Measurements from ENCODE around the gene PKNOX1. TPM values are rescaled to one million over a fixed set of nuclear protein-coding genes. Genes with fewer than 3 reads are reported as not detected.
"Not testable (repeated sequence)": the region's sequence is repeated elsewhere in the genome, so short reads cannot be mapped to it uniquely, and the experiment has no call there.

The PKNOX1 gene
- total RNA-seq, 2 donors from 2014 or later, result 6.5 to 27.7 TPM

DNA sequence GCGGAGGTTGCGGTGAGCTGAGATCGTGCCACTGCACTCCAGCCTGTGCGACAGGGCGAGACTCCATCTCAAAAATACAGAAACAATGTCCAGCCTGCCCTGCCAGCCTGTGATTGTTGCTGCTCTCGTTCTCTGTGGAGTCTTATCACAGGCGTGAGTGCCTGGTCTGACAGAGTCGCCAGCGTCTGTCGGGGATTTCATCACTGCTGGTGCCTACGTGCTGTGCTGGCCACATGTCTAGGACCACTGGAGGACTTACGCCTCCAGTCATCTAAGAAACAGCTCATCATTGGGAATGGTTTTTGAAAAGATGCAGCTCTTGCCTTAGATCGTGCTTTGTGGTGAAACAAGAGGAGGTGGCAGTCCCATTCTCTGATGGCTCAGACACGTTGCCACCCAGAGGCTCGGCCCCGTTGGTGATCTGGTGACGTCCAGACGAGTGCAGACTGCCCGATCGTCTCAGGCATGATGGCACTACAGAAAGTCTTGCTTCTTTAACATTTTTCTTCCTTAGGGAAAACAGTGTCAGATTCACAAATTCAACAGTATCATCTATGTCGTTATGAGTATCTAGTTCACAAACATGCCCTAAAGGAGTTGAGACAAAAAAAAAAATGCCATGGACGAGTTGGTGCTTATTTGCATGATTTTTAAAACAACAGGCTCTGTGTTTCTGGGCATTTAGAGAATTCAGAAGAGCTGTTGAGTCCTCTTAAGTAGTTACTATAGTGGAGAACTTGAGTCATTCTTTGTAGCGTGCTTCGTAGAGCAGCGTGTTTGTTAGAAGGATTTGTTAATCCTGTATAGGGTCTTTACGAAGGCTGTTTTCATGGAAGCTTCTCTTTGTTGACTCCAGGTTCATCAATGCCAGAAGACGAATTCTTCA is 53.7 kb downstream of the PKNOX1 start:
- no peaks in the 10 kb centered on the region for H3K27me3 ChIP-seq (replicated peaks; ENCODE audit: insufficient read depth)
- no peak for ATAC-seq (ENCODE audit: insufficient number of reproducible peaks, low FRiP score, low read depth)

DNA sequence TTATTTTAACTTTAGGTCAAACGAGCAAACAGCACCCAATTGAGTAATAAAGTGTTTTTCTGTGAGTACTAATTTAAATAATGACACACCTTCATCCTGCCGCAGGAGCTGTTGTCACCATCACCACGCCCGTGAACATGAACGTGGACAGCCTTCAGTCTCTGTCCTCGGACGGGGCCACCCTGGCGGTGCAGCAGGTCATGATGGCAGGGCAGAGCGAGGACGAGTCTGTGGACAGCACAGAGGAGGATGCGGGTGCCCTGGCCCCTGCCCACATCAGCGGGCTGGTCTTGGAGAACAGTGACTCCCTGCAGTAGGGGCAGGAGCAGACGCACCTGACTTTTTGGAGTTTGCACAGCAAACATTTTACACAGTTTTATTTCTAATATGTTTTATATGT is 55.4 kb downstream of the PKNOX1 start:
- no peak overlapping the region for H3K4me3 ChIP-seq
- peaks cover 15% of the 10 kb centered on the region for H3K36me3 ChIP-seq
- no peak for TF ChIP-seq CTCF (IDR thresholded peaks at IDR 0.05)
- DNase-seq (ENCODE audit: low spot score) (no peak), ATAC-seq (ENCODE audit: insufficient number of reproducible peaks, low FRiP score, low read depth) (no peak)
- H3K9me3 ChIP-seq, result no peaks in the 10 kb centered on the region
- H3K4me1 ChIP-seq (ENCODE audit: control insufficient read depth in 1 of 2, low read depth in 2 of 2), result no peaks in the 10 kb centered on the region
- H3K27me3 ChIP-seq (replicated peaks; ENCODE audit: insufficient read depth), result no peaks in the 10 kb centered on the region
- no peak overlapping the region for H3K27ac ChIP-seq

More for the DNA sequence above, 53.7 kb downstream of the PKNOX1 start:
- DNase-seq (ENCODE audit: low spot score), result no peak
- H3K4me3 ChIP-seq, result no peak overlapping the region
- no peak overlapping the region for H3K27ac ChIP-seq
- H3K9me3 ChIP-seq, result no peaks in the 10 kb centered on the region
- no peaks in the 10 kb centered on the region for H3K4me1 ChIP-seq (ENCODE audit: control insufficient read depth in 1 of 2, low read depth in 2 of 2)
- H3K36me3 ChIP-seq, result peaks cover 16% of the 10 kb centered on the region
- no peak for TF ChIP-seq CTCF (IDR thresholded peaks at IDR 0.05)

DNA sequence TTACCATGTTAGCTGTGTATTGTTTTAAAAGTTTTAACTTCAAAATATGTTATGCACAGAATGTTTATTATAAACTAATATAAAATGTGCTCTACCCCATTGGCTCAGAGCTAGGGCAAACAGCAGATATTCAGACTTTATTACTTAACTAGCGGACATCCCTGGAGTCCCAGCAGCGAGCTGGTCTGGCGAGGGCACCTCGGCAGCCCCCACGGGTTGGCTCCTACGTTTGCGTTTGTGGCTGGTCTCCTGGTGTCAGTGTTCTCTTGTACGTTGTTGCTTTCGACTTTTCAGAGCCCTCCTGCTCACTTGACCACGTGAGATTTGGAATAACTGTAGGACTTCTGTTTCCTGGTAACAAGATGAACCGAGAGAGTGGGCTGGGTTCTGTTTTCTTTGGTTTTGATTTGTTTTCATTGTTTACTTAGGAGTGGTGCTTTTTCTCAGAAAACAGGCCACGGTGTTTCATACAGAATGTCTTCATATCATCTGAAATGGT is 56.8 kb downstream of the PKNOX1 start:
- ATAC-seq (ENCODE audit: insufficient number of reproducible peaks, low FRiP score, low read depth) (no peak), DNase-seq (ENCODE audit: low spot score) (no peak)
- TF ChIP-seq CTCF (IDR thresholded peaks at IDR 0.05), result no peak
- Histone ChIP-seq H3K27me3 (replicated peaks; ENCODE audit: insufficient read depth) (no peaks in the 10 kb centered on the region), H3K4me3 (no peak overlapping the region), H3K9me3 (no peaks in the 10 kb centered on the region), H3K4me1 (ENCODE audit: control insufficient read depth in 1 of 2, low read depth in 2 of 2) (no peaks in the 10 kb centered on the region), H3K36me3 (peaks cover 8% of the 10 kb centered on the region), H3K27ac (no peak overlapping the region)

- DNase-seq (ENCODE audit: low spot score), result no peak
- Histone ChIP-seq H3K9me3 (no peaks in the 10 kb centered on the region), H3K27me3 (replicated peaks; ENCODE audit: insufficient read depth) (no peaks in the 10 kb centered on the region), H3K4me3 (no peak overlapping the region), H3K36me3 (peaks cover 3% of the 10 kb centered on the region), H3K4me1 (ENCODE audit: control insufficient read depth in 1 of 2, low read depth in 2 of 2) (no peaks in the 10 kb centered on the region), H3K27ac (no peak overlapping the region)
- ATAC-seq (ENCODE audit: insufficient number of reproducible peaks, low FRiP score, low read depth), result no peak
- TF ChIP-seq CTCF (IDR thresholded peaks at IDR 0.05), result no peak
These were observed 59.7 kb downstream of the PKNOX1 start for GRCh38 chr21:43034101-43034500.

- Histone ChIP-seq H3K27me3 (replicated peaks; ENCODE audit: insufficient read depth) (no peaks in the 10 kb centered on the region), H3K4me3 (no peak overlapping the region), H3K4me1 (ENCODE audit: control insufficient read depth in 1 of 2, low read depth in 2 of 2) (no peaks in the 10 kb centered on the region), H3K9me3 (no peaks in the 10 kb centered on the region), H3K36me3 (peaks cover under 1% of the 10 kb centered on the region), H3K27ac (no peak overlapping the region)
- ATAC-seq (ENCODE audit: insufficient number of reproducible peaks, low FRiP score, low read depth), result no peak
- DNase-seq (ENCODE audit: low spot score), result no peak
- TF ChIP-seq CTCF (IDR thresholded peaks at IDR 0.05), result no peak
These were observed 60.5 kb downstream of the PKNOX1 start for GRCh38 chr21:43034826-43035225.

- not testable (repeated sequence) for ATAC-seq (ENCODE audit: insufficient number of reproducible peaks, low FRiP score, low read depth); H3K27me3 ChIP-seq (replicated peaks; ENCODE audit: insufficient read depth); DNase-seq (ENCODE audit: low spot score); H3K4me3 ChIP-seq; H3K9me3 ChIP-seq; H3K4me1 ChIP-seq (ENCODE audit: control insufficient read depth in 1 of 2, low read depth in 2 of 2); H3K27ac ChIP-seq; H3K36me3 ChIP-seq
These were observed 62.5 kb downstream of the PKNOX1 start for GRCh38 chr21:43036889-43037288.

DNA sequence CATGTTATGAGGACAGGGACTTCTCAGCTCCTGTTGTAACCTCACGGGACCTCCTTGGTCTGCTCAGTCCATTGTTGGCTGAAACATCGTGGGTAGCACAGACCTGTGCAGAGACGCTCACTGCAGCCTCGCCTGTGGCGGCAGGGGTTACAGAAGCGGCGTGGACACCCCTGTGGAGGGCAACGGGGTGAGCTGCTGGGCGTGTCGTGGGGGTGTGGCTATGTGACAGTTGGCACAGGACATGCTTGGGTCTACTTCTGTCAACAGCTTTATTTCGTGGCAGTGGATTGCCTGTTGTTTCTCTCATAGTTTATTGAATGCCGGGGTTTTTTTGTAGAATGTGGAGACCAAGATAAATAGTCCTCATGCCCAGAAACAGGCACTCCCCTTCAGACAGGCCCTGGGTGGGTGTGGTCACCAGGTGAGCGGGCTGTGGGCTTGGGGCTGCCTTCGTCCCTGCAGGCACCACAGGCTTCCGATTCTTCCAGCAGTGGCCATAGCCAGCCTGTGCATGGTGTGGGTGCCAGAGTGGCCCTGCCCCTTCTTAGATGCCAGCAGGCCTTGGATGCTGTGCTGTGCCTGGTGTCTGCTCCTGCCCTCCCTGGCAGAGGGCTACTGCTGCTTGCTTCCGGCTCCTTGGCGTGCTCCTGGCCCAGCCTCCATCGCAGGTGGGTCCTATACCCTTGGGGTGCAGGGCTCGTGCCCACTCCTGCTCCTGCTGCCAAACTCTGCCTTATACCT is 63.7 kb downstream of the PKNOX1 start:
- not testable (repeated sequence) for H3K27ac ChIP-seq; H3K9me3 ChIP-seq; H3K4me3 ChIP-seq; ATAC-seq (ENCODE audit: insufficient number of reproducible peaks, low FRiP score, low read depth); H3K36me3 ChIP-seq; DNase-seq (ENCODE audit: low spot score); H3K27me3 ChIP-seq (replicated peaks; ENCODE audit: insufficient read depth); H3K4me1 ChIP-seq (ENCODE audit: control insufficient read depth in 1 of 2, low read depth in 2 of 2)
